Tibial nerve (tissue), 4 donors: ENCODE measurements around the gene SLC2A2. TPM values are rescaled to one million over a fixed set of nuclear protein-coding genes. Genes with fewer than 3 reads are reported as not detected.

Source experiments
- DNase-seq, 2 donors: peaks; one replicate each; pipeline ENCODE4 v3.0.0-alpha.2; 2019; ENCODE audit warnings: low spot score in 2 of 2
- H3K27ac ChIP-seq, 4 donors: fragments of 200-600 bp; sonication (generic) in 3 of 4; one replicate each; pipeline ENCODE4 v1.5.1; 2017 to 2019; ENCODE audit warnings: mild to moderate bottlenecking in 1 of 4
- H3K27me3 ChIP-seq, 2 donors: fragments of 200-600 bp; sonication (generic) in 1 of 2; one replicate each; pipeline versions ENCODE4 v1.5.1 to v1.6.0; 2017 to 2019
- H3K36me3 ChIP-seq, 3 donors: fragments of 200-600 bp; sonication (generic); one replicate each; pipeline ENCODE4 v1.5.1; 2018 to 2019
- H3K4me1 ChIP-seq, 4 donors: fragments of 200-600 bp; sonication (generic) in 3 of 4; one replicate each; pipeline ENCODE4 v1.5.1; 2017 to 2019
- H3K4me3 ChIP-seq, 4 donors: fragments of 200-600 bp; sonication (generic) in 3 of 4; one replicate each; pipeline ENCODE4 v1.5.1; 2017 to 2019; ENCODE audit warnings: mild to moderate bottlenecking in 1 of 4, moderate library complexity in 1 of 4
- H3K9me3 ChIP-seq, 4 donors: fragments of 200-600 bp; sonication (generic) in 3 of 4; one replicate each; pipeline ENCODE4 v1.5.1; 2017 to 2019
- CTCF ChIP-seq, 5 experiments: fragments of 200-600 bp in 3 of 5; fragments of 450-650 bp in 2 of 5; sonication (generic) in 3 of 5; IDR thresholded peaks; one replicate each; pipeline ENCODE4 v1.5.1; 2016 to 2019; ENCODE audit warnings: antibody characterized with exemption in 5 of 5, mild to moderate bottlenecking in 3 of 5, moderate library complexity in 2 of 5
- EP300 ChIP-seq, 2 donors: sonication (generic); formaldehyde crosslinking; IDR thresholded peaks; one replicate each; pipeline ENCODE4 v1.6.1; 2017; ENCODE audit warnings: antibody characterized with exemption in 2 of 2, mild to moderate bottlenecking in 1 of 2
- POLR2A ChIP-seq, 2 donors: fragments of 450-650 bp; IDR thresholded peaks; one replicate each; pipeline ENCODE4 v1.6.1; 2017; ENCODE audit warnings: antibody characterized with exemption in 2 of 2, mild to moderate bottlenecking in 2 of 2, moderate library complexity in 2 of 2
- WGBS, 2 donors: methylation state at CpG; one replicate each; pipeline ENCODE4 v1.1.5; 2018; 5-methylcytosine and 5-hydroxymethylcytosine counted together
- total RNA-seq, 4 donors: library from RNA; depleted of rRNA; stranded (reverse); fragments of >200 nt; gene quantifications; one replicate each; pipeline ENCODE4 v1.1.0, GENCODE V29; 2016

Gene SLC2A2
- total RNA-seq, 4 donors from 2014 or later = not detected

- no peak for TF ChIP-seq CTCF (IDR thresholded peaks at IDR 0.05)
- no peak for TF ChIP-seq EP300 (IDR thresholded peaks at IDR 0.05)
- no peak for TF ChIP-seq POLR2A (IDR thresholded peaks at IDR 0.05)
- Histone ChIP-seq H3K4me3 (no peak overlapping the region), H3K4me1 (no peaks in the 10 kb centered on the region), H3K27me3 (no peaks in the 10 kb centered on the region), H3K27ac (no peak overlapping the region), H3K36me3 (no peaks in the 10 kb centered on the region), H3K9me3 (no peaks in the 10 kb centered on the region)
- no peak for DNase-seq
- 19 to 28% methylated on average over 1 of the region's 1 CpG for WGBS, 2 donors
Observed at GRCh38 chr3:171038342-171038741, 11.8 kb upstream of the SLC2A2 start.

GRCh38 chr3:171028779-171029232 lies 2.3 kb upstream of the SLC2A2 start:
- Histone ChIP-seq H3K4me3 (peak overlapping the region in 3 of 4 donors; percentile 24 to 34 (median 28)), H3K4me1 (peaks cover 0 to 17% (median 0%) of the 10 kb centered on the region in 4 donors), H3K27me3 (peaks cover 0 to 6% of the 10 kb centered on the region in 2 donors), H3K9me3 (no peaks in the 10 kb centered on the region), H3K27ac (no peak overlapping the region), H3K36me3 (no peaks in the 10 kb centered on the region)
- peak in 1 of 2 donors; percentile 12 for DNase-seq
- 32 to 33% methylated on average over 8 of the region's 8 CpGs for WGBS, 2 donors
- TF ChIP-seq CTCF (IDR thresholded peaks at IDR 0.05) (no peak), POLR2A (IDR thresholded peaks at IDR 0.05) (no peak), EP300 (IDR thresholded peaks at IDR 0.05) (peak in 1 of 2 donors; percentile 11)

- TF ChIP-seq POLR2A (IDR thresholded peaks at IDR 0.05) = no peak
- TF ChIP-seq EP300 (IDR thresholded peaks at IDR 0.05) = no peak
- no peak for TF ChIP-seq CTCF (IDR thresholded peaks at IDR 0.05)
- H3K27ac ChIP-seq = no peak overlapping the region
Observed at GRCh38 chr3:171028025-171028778, 1.7 kb upstream of the SLC2A2 start.

GRCh38 chr3:171023566-171023965 lies 3.0 kb downstream of the SLC2A2 start:
- no peak overlapping the region for H3K27ac ChIP-seq
- H3K9me3 ChIP-seq = no peaks in the 10 kb centered on the region
- no peaks in the 10 kb centered on the region for H3K36me3 ChIP-seq
- TF ChIP-seq CTCF (IDR thresholded peaks at IDR 0.05) (no peak), POLR2A (IDR thresholded peaks at IDR 0.05) (no peak), EP300 (IDR thresholded peaks at IDR 0.05) (no peak)
- H3K27me3 ChIP-seq = peaks cover 0 to 2% of the 10 kb centered on the region in 2 donors
- no peak for DNase-seq
- no peak overlapping the region for H3K4me3 ChIP-seq
- H3K4me1 ChIP-seq = peaks cover 0 to 7% (median 0%) of the 10 kb centered on the region in 4 donors

More at GRCh38 chr3:171028025-171028778, 1.7 kb upstream of the SLC2A2 start:
- 22 to 26% methylated on average over 37 to 38 of the region's 39 CpGs for WGBS, 2 donors
- Histone ChIP-seq H3K27me3 (peaks cover 0 to 6% of the 10 kb centered on the region in 2 donors), H3K4me1 (peaks cover 0 to 17% (median 0%) of the 10 kb centered on the region in 4 donors), H3K4me3 (peak overlapping the region in 3 of 4 donors; percentile 24 to 34 (median 28)), H3K36me3 (no peaks in the 10 kb centered on the region), H3K9me3 (no peaks in the 10 kb centered on the region)
- no peak for DNase-seq

- no peaks in the 10 kb centered on the region for H3K36me3 ChIP-seq
- no peak overlapping the region for H3K27ac ChIP-seq
- TF ChIP-seq POLR2A (IDR thresholded peaks at IDR 0.05) (no peak), EP300 (IDR thresholded peaks at IDR 0.05) (no peak), CTCF (IDR thresholded peaks at IDR 0.05) (no peak)
- H3K4me3 ChIP-seq = no peak overlapping the region
- H3K9me3 ChIP-seq = no peaks in the 10 kb centered on the region
- WGBS, 2 donors = 84 to 87% methylated on average over 4 of the region's 4 CpGs
- H3K27me3 ChIP-seq = no peaks in the 10 kb centered on the region
- DNase-seq = no peak
- H3K4me1 ChIP-seq = no peaks in the 10 kb centered on the region
Observed at GRCh38 chr3:171021377-171021776, 5.1 kb downstream of the SLC2A2 start.
